Heart right ventricle (tissue), 16 donors: ENCODE data around the gene HSH2D. TPM values are rescaled to one million over a fixed set of nuclear protein-coding genes. Genes with fewer than 3 reads are reported as not detected.

Source experiments
- ATAC-seq, 8 donors: fragments of 200-7000 bp; cut with Tn5 transposase; one replicate each; pipeline ENCODE4 v1.9.1; 2020; ENCODE audit warnings: mild to moderate bottlenecking in 8 of 8, moderate library complexity in 8 of 8, moderate number of reproducible peaks in 1 of 8
- DNase-seq, 2 donors: peaks; one replicate each; pipeline ENCODE4 v3.0.0-alpha.2; 2020
- H3K27ac ChIP-seq, 10 donors: fragments of 200-600 bp; sonication (generic) in 2 of 10; one replicate each; pipeline versions ENCODE4 v1.5.0 to v1.8.0; 2020 to 2022; ENCODE audit warnings: mild to moderate bottlenecking in 3 of 10
- H3K27me3 ChIP-seq, 7 donors: fragments of 200-600 bp; one replicate each; pipeline ENCODE4 v1.8.0; 2021 to 2022; ENCODE audit warnings: mild to moderate bottlenecking in 2 of 7
- H3K36me3 ChIP-seq, 9 donors: fragments of 200-600 bp; sonication (generic) in 1 of 9; one replicate each; pipeline versions ENCODE4 v1.5.0 to v1.8.0; 2020 to 2022; ENCODE audit warnings: mild to moderate bottlenecking in 2 of 9
- H3K4me1 ChIP-seq, 9 donors: fragments of 200-600 bp; sonication (generic) in 1 of 9; one replicate each; pipeline versions ENCODE4 v1.5.0 to v1.8.0; 2020 to 2022; ENCODE audit warnings: mild to moderate bottlenecking in 4 of 9
- H3K4me3 ChIP-seq, 10 donors: fragments of 200-600 bp; sonication (generic) in 2 of 10; one replicate each; pipeline versions ENCODE4 v1.5.0 to v1.8.0; 2020 to 2022; ENCODE audit warnings: mild to moderate bottlenecking in 7 of 10, moderate library complexity in 2 of 10
- H3K9me3 ChIP-seq, 11 donors: fragments of 200-600 bp in 10 of 11; sonication (generic) in 2 of 11; one replicate each; pipeline versions ENCODE4 v1.5.0 to v1.8.0; 2013 to 2022; ENCODE audit warnings: mild to moderate bottlenecking in 2 of 11, control low read depth in 1 of 11, moderate library complexity in 1 of 11
- CTCF ChIP-seq, 9 donors: fragments of 200-600 bp; sonication (generic) in 2 of 9; IDR thresholded peaks; one replicate each; pipeline versions ENCODE4 v1.5.0 to v1.8.0; 2021 to 2022; ENCODE audit warnings: antibody characterized with exemption in 9 of 9, mild to moderate bottlenecking in 5 of 9, moderate library complexity in 1 of 9
- WGBS, 2 donors: extraction: QIAGEN DNeasy Blood & Tissue Kit; methylation state at CpG; one replicate each; pipeline ENCODE4 v1.1.7; 2013; ENCODE audit warnings: inconsistent platforms in 1 of 2; 5-methylcytosine and 5-hydroxymethylcytosine counted together
- intact Hi-C, 10 donors: fragments of 100-400 bp; cut with DNase I; formaldehyde crosslinking; loops; one replicate each; pipeline versions ENCODE4 v1.11.1 to v1.14.2; 2022
- polyA plus RNA-seq, 2 donors: library from polyadenylated mRNA; stranded (reverse); fragments of 200-250 nt; gene quantifications; one replicate each; pipeline ENCODE4 v1.2.3, GENCODE V29; 2013
- total RNA-seq, 10 donors: library from RNA; stranded (reverse); fragmentation: NEBNext Ultra II Directional in 3 of 10; extraction: Animal tissue kit (Norgen Biotek cat#: 25700) in 3 of 10; gene quantifications; one replicate each; pipeline versions ENCODE4 v1.2.1 to v1.2.4, GENCODE V29; 2021 to 2023
- donor health status: Arrhythmogenic right ventricular cardiomyopathy.
- donor health status: ischemic (EF 13 %, LVEDD 7.1; RV severe dilation, severe dysfunction).
- donor health status: healthy with polysubstance abuse.
- donor health status: DM: no; HTN: yes; CAD: no.
- donor health status: DM: no; HTN: no; CAD: no.
- donor health status: ischemic (EF 25% LVEDD 6.9; RV normal size, moderate dysfunction).
- donor health status: ischemic (EF 25% LVEDD 5.7; RV mildly dilated, moderate dysfunction).
- donor health status: healthy.
- donor health status: DM: yes; HTN: yes; CAD: no.
- donor health status: Ischemic cardiomyopathy.
- donor health status: ischemic (EF 35%, LVEDD 5.7; RV mildly dilated, moderate dysfunction).
- donor health status: nonischemic (EF 11% LVEDD 7.7; RV severe dilation, severe dysfunction).
- donor health status: DM: yes; HTN: yes; CAD: no.
- donor health status: PGD.
- donor health status: ischemic (EF 29% LVEDD 5.4; RV normal size, mild dysfunction).
- donor health status: nonischemic (EF 23%, LVEDD 6.1; RV moderate dilation, normal function).

HSH2D gene
- total and polyA plus RNA-seq, 12 donors, result 0.16 to 2.0 (median 0.51) TPM; not detected in 2

- no peak for TF ChIP-seq CTCF (IDR thresholded peaks at IDR 0.05)
- WGBS, 2 donors, result 82 to 83% methylated on average over 20 of the region's 20 CpGs
- ATAC-seq (peak in 1 of 8 donors; percentile 25), DNase-seq (no peak)
- H3K4me1 ChIP-seq, result peaks cover 12 to 39% (median 34%) of the 10 kb centered on the region in 9 donors
- intact Hi-C loops, result no loop called here
- H3K36me3 ChIP-seq, result peaks cover 0 to 50% (median 16%) of the 10 kb centered on the region in 9 donors
- H3K9me3 ChIP-seq, result no peaks in the 10 kb centered on the region
- no peak overlapping the region for H3K4me3 ChIP-seq
- H3K27ac ChIP-seq, result no peak overlapping the region
- no peaks in the 10 kb centered on the region for H3K27me3 ChIP-seq
Measured at GRCh38 chr19:16200038-16201010, 56.8 kb downstream of the HSH2D start.

GRCh38 chr19:16201011-16201391 lies 57.5 kb downstream of the HSH2D start:
- peaks cover 0 to 56% (median 16%) of the 10 kb centered on the region in 9 donors for H3K36me3 ChIP-seq
- TF ChIP-seq CTCF (IDR thresholded peaks at IDR 0.05), result no peak
- DNase-seq, result no peak
- H3K4me1 ChIP-seq, result peaks cover 17 to 46% (median 41%) of the 10 kb centered on the region in 9 donors
- H3K27me3 ChIP-seq, result no peaks in the 10 kb centered on the region
- no peak for ATAC-seq
- no peaks in the 10 kb centered on the region for H3K9me3 ChIP-seq
- no peak overlapping the region for H3K4me3 ChIP-seq
- no peak overlapping the region for H3K27ac ChIP-seq
- intact Hi-C loops, result no loop called here
- WGBS, 2 donors, result 88 to 93% methylated on average over 4 of the region's 4 CpGs

GRCh38 chr19:16202320-16203255 lies 59.1 kb downstream of the HSH2D start:
- ATAC-seq, result no peak
- DNase-seq, result no peak
- Histone ChIP-seq H3K36me3 (peaks cover 0 to 72% (median 16%) of the 10 kb centered on the region in 9 donors), H3K9me3 (no peaks in the 10 kb centered on the region), H3K4me3 (no peak overlapping the region), H3K4me1 (peaks cover 13 to 39% (median 34%) of the 10 kb centered on the region in 9 donors), H3K27ac (no peak overlapping the region), H3K27me3 (no peaks in the 10 kb centered on the region)
- 88 to 89% methylated on average over 22 of the region's 22 CpGs for whole genome bisulfite sequencing, 2 donors
- intact Hi-C loops, result no loop called here
- TF ChIP-seq CTCF (IDR thresholded peaks at IDR 0.05), result no peak
